GM12878 (cell line): Measurements from ENCODE around the gene RGS14. TPM values are rescaled to one million over a fixed set of nuclear protein-coding genes. Genes with fewer than 3 reads are reported as not detected.
A peak's percentile ranks its signal among the peaks of the same experiment; 100 is the strongest.

ENCODE experiments used
- BHLHE40 ChIP-seq, 2 experiments: fragments of 450-650 bp in 1 of 2; IDR thresholded peaks; 2 replicates each; pipeline ENCODE4 v1.6.1; 2011 to 2017; ENCODE audit warnings: low read depth in 2 of 2, borderline replicate concordance in 1 of 2, improper control_type of control experiment in 1 of 2, low read length in 1 of 2, mild to moderate bottlenecking in 1 of 2
- CREM ChIP-seq: IDR thresholded peaks from 2 replicates; pipeline ENCODE4 v1.6.1; 2014; ENCODE audit warnings: antibody characterized with exemption, low read depth
- EED ChIP-seq: sonication (generic); IDR thresholded peaks from 2 replicates; pipeline ENCODE4 v1.6.1; 2016; ENCODE audit warnings: antibody characterized with exemption, low read depth
- HDGF ChIP-seq: fragments of 450-650 bp; IDR thresholded peaks from 2 replicates; pipeline ENCODE4 v1.6.1; 2016; ENCODE audit warnings: antibody characterized with exemption
- IRF4 ChIP-seq: IDR thresholded peaks from 2 replicates; pipeline ENCODE4 v1.6.1; 2011; ENCODE audit warnings: low read depth, low read length
- KLF5 ChIP-seq: fragments of 450-650 bp; IDR thresholded peaks from 2 replicates; pipeline ENCODE4 v1.6.1; 2014; ENCODE audit warnings: mild to moderate bottlenecking; ENCODE audit not compliant: partially characterized antibody
- MLLT1 ChIP-seq: fragments of 450-650 bp; IDR thresholded peaks from 2 replicates; pipeline ENCODE4 v1.6.1; 2016; ENCODE audit warnings: mild to moderate bottlenecking
- MTA2 ChIP-seq: fragments of 450-650 bp; IDR thresholded peaks from 2 replicates; pipeline ENCODE4 v1.6.1; 2016; ENCODE audit warnings: low read depth, mild to moderate bottlenecking, moderate library complexity
- MYC ChIP-seq: IDR thresholded peaks from 2 replicates; pipeline ENCODE4 v1.6.1; 2011; ENCODE audit warnings: mild to moderate bottlenecking, low read length, moderate library complexity, inconsistent platforms; ENCODE audit not compliant: insufficient read depth, insufficient replicate concordance, insufficient read length, severe bottlenecking
- NFXL1 ChIP-seq: fragments of 450-650 bp; IDR thresholded peaks from 2 replicates; pipeline ENCODE4 v1.6.1; 2017; ENCODE audit warnings: antibody characterized with exemption, mild to moderate bottlenecking, borderline replicate concordance
- NR2F1 ChIP-seq: fragments of 450-650 bp; conservative IDR thresholded peaks from 2 replicates; pipeline ENCODE4 v1.6.1; 2017; ENCODE audit warnings: mild to moderate bottlenecking
- PML ChIP-seq: IDR thresholded peaks from 2 replicates; pipeline ENCODE4 v1.6.1; 2012; ENCODE audit warnings: low read length, inconsistent platforms
- POLR2AphosphoS2 ChIP-seq: IDR thresholded peaks from 2 replicates; pipeline ENCODE4 v1.6.1; 2011; ENCODE audit warnings: low read depth, mild to moderate bottlenecking, low read length, improper control_type of control experiment, moderate library complexity
- RELA ChIP-seq: fragments of 450-650 bp; IDR thresholded peaks from 2 replicates; pipeline ENCODE4 v1.8.0; 2014; ENCODE audit warnings: borderline replicate concordance; ENCODE audit not compliant: partially characterized antibody
- REST ChIP-seq: IDR thresholded peaks from 2 replicates; pipeline ENCODE4 v1.6.1; 2012; ENCODE audit warnings: mild to moderate bottlenecking, low read depth, low read length
- SPI1 ChIP-seq: IDR thresholded peaks from 2 replicates; pipeline ENCODE4 v1.6.1; 2011; ENCODE audit warnings: low read depth, mild to moderate bottlenecking, low read length, moderate library complexity, borderline replicate concordance; ENCODE audit not compliant: insufficient read depth
- USF2 ChIP-seq: IDR thresholded peaks from 2 replicates; pipeline ENCODE4 v1.6.1; 2011; ENCODE audit warnings: low read depth, low read length, improper control_type of control experiment, borderline replicate concordance
- ZBTB33 ChIP-seq: fragments of 450-650 bp; IDR thresholded peaks from 2 replicates; pipeline ENCODE4 v1.6.1; 2017; ENCODE audit warnings: mild to moderate bottlenecking
- ZNF207 ChIP-seq: fragments of 450-650 bp; IDR thresholded peaks from 2 replicates; pipeline ENCODE4 v1.6.1; 2014; ENCODE audit warnings: antibody characterized with exemption, mild to moderate bottlenecking, borderline replicate concordance
- ZNF217 ChIP-seq: fragments of 450-650 bp; IDR thresholded peaks from 2 replicates; pipeline ENCODE4 v1.6.1; 2017; ENCODE audit warnings: antibody characterized with exemption, mild to moderate bottlenecking
- polyA plus RNA-seq, 11 experiments: library from polyadenylated mRNA; depleted of rRNA in 4 of 11; unstranded in 6 of 11; stranded (reverse) in 5 of 11; fragments of >200 nt; fragmentation: Nextera tagmentation in 4 of 11; fragmentation: Illumina TruSeq in 1 of 11; extraction: Ambion mirVana in 4 of 11; extraction: Trizol in 1 of 11; gene quantifications; 1 replicate in 1 of 11; 2 replicates in 10 of 11; pipeline versions ENCODE4 v1.2.1 to v1.2.3, GENCODE V29; 2011 to 2016; ENCODE audit warnings: inconsistent platforms in 2 of 11, missing spikeins in 2 of 11, low read depth in 1 of 11
- total RNA-seq, 4 experiments: library from RNA; depleted of rRNA in 3 of 4; stranded (reverse); fragments of >200 nt in 3 of 4; fragmentation: Illumina TruSeq in 1 of 4; extraction: Trizol in 1 of 4; gene quantifications; 2 replicates each; pipeline versions ENCODE4 v1.2.1 to v1.2.3, GENCODE V29; 2013 to 2021

RGS14 gene
- total and polyA plus RNA-seq, 10 of the 15 experiments (the other 5 are each of a cell fraction or from before 2014, with no cell fraction given), result 0.19 to 88.7 (median 54.8) TPM

GRCh38 chr5:177362610-177363507 is 5.1 kb downstream of the RGS14 start (continued):
- TF ChIP-seq MYC, result no peak
- TF ChIP-seq ZBTB33, result no peak
- no peak for TF ChIP-seq IRF4
- no peak for TF ChIP-seq SPI1
- TF ChIP-seq PML, result no peak
- no peak for TF ChIP-seq ZNF217
- 0 out of 2 replicates have a peak, but pooled peaks have one; percentile 31 for TF ChIP-seq CREM
- peak; percentile 88 for TF ChIP-seq NR2F1
- no peak for TF ChIP-seq REST
- TF ChIP-seq HDGF, result peak; percentile 80
- TF ChIP-seq MTA2, result peak; percentile 38; the same call in 1 of the 2 replicates
- TF ChIP-seq POLR2AphosphoS2, result no peak
- TF ChIP-seq KLF5, result no peak
- TF ChIP-seq BHLHE40 (IDR thresholded peaks at IDR 0.05; ENCODE audit: borderline replicate concordance in 1 of 2, low read depth in 2 of 2, low read length in 1 of 2), result peak; percentile 70 to 90
- TF ChIP-seq MLLT1, result no peak
- no peak for TF ChIP-seq ZNF207
- peak; percentile 96 for TF ChIP-seq RELA
- peak; percentile 99 for TF ChIP-seq NFXL1
- no peak for TF ChIP-seq USF2
- TF ChIP-seq EED, result peak; percentile 78; the same call in 1 of the 2 replicates
